HepG2 (cell line): ENCODE measurements around the gene ITGB7. TPM values are rescaled to one million over a fixed set of nuclear protein-coding genes. Genes with fewer than 3 reads are reported as not detected.
A peak's percentile ranks its signal among the peaks of the same experiment; 100 is the strongest.

Experiments
- DR1 ChIP-seq: sonication (generic); formaldehyde crosslinking; IDR thresholded peaks from 2 replicates; pipeline ENCODE4 v1.8.0; 2021; ENCODE audit warnings: mild to moderate bottlenecking, missing genetic modification reagents, inconsistent platforms
- EHMT2 ChIP-seq: fragments of 200-600 bp; sonication (generic); IDR thresholded peaks from 2 replicates; pipeline ENCODE4 v1.7.0; 2017; ENCODE audit warnings: antibody characterized with exemption, low read depth, low read length, borderline replicate concordance
- ERF ChIP-seq: IDR thresholded peaks from 2 replicates; pipeline ENCODE4 v1.6.1; 2018; ENCODE audit warnings: missing biosample characterization, missing genetic modification reagents
- KLF13 ChIP-seq: sonication (generic); formaldehyde crosslinking; IDR thresholded peaks from 2 replicates; pipeline ENCODE4 v1.4.0; 2020; ENCODE audit warnings: mild to moderate bottlenecking, missing genetic modification reagents
- MAF1 ChIP-seq: sonication (generic); formaldehyde crosslinking; IDR thresholded peaks from 2 replicates; pipeline ENCODE4 v1.5.0; 2020; ENCODE audit warnings: missing genetic modification reagents, borderline replicate concordance
- SCMH1 ChIP-seq: sonication (generic); formaldehyde crosslinking; IDR thresholded peaks from 2 replicates; pipeline ENCODE4 v1.9.0; 2021; ENCODE audit warnings: missing genetic modification reagents, mild to moderate bottlenecking, borderline replicate concordance
- ZBED4 ChIP-seq: sonication (generic); formaldehyde crosslinking; IDR thresholded peaks from 2 replicates; pipeline ENCODE4 v1.4.0; 2020; ENCODE audit warnings: missing genetic modification reagents, borderline replicate concordance
- ZNF296 ChIP-seq: sonication (generic); formaldehyde crosslinking; conservative IDR thresholded peaks from 2 replicates; pipeline ENCODE4 v1.5.0; 2020; ENCODE audit warnings: mild to moderate bottlenecking, missing genetic modification reagents
- polyA plus RNA-seq, 8 experiments: library from polyadenylated mRNA; depleted of rRNA in 3 of 8; stranded (reverse) in 7 of 8; unstranded in 1 of 8; fragments of >200 nt; fragmentation: Illumina TruSeq in 4 of 8; extraction: Trizol in 4 of 8; gene quantifications; 2 replicates each; pipeline versions ENCODE4 v1.2.1 to v1.2.3, GENCODE V29; 2011 to 2016; ENCODE audit warnings: low read depth in 4 of 8, missing spikeins in 1 of 8, mixed read lengths in 1 of 8; ENCODE audit not compliant: insufficient read depth in 1 of 8
- total RNA-seq, 5 experiments: library from RNA; depleted of rRNA; stranded (reverse); fragments of >200 nt; fragmentation: Illumina TruSeq; extraction: Trizol; gene quantifications; 2 replicates each; pipeline ENCODE4 v1.2.3, GENCODE V29; 2016; ENCODE audit warnings: low read depth in 1 of 5
- TF ChIP-seq, protein P1 (sequence below): sonication (generic); formaldehyde crosslinking; IDR thresholded peaks from 2 replicates; pipeline ENCODE4 v1.5.1; 2020; ENCODE audit warnings: missing genetic modification reagents, mild to moderate bottlenecking, borderline replicate concordance
- TF ChIP-seq, protein P2 (sequence below): sonication (generic); formaldehyde crosslinking; IDR thresholded peaks from 2 replicates; pipeline ENCODE4 v1.4.0; 2020; ENCODE audit warnings: missing genetic modification reagents

Gene ITGB7
- total and polyA plus RNA-seq, 2 of the 13 experiments (the other 11 are each of a cell fraction or from before 2014, with no cell fraction given), result 0.16 to 0.18 TPM

DNA sequence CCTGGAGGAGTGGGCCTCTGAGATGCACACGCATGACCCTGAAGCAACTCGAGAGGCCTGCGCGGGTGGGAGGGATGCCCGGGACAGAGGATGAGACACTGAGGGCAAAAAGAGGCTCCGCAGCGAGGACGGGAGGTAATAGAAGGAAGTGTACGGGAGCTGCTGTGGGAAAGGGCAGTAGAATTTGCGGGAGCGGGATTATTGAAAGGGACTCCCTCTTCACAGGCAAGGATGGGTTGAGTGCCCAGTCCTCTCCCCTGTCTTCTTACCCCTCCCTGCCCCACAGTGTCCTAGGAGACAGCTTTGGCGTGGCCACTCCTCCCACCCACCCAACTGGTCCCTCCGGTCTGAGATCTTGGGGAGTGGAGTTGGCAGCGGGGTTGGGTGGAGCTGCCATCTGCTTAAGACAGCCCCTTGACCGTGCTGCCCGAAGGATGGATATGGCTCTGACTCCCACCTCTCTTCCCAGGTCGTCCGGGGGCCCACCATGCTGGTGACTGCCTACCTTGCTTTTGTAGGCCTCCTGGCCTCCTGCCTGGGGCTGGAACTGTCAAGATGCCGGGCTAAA lies 45.4 kb upstream of the ITGB7 start (continued):
- TF ChIP-seq, protein P1, sequence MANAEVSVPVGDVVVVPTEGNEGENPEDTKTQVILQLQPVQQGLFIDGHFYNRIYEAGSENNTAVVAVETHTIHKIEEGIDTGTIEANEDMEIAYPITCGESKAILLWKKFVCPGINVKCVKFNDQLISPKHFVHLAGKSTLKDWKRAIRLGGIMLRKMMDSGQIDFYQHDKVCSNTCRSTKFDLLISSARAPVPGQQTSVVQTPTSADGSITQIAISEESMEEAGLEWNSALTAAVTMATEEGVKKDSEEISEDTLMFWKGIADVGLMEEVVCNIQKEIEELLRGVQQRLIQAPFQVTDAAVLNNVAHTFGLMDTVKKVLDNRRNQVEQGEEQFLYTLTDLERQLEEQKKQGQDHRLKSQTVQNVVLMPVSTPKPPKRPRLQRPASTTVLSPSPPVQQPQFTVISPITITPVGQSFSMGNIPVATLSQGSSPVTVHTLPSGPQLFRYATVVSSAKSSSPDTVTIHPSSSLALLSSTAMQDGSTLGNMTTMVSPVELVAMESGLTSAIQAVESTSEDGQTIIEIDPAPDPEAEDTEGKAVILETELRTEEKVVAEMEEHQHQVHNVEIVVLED (CRISPR knock-in tag), result 0 out of 2 replicates have a peak, but pooled peaks have one; percentile 7
- TF ChIP-seq SCMH1 (CRISPR knock-in tag) (no peak), ERF (CRISPR knock-in tag) (0 out of 2 replicates have a peak, but pooled peaks have one; percentile 34), ZBED4 (no peak), MAF1 (CRISPR knock-in tag) (0 out of 2 replicates have a peak, but pooled peaks have one; percentile 2), EHMT2 (no peak), DR1 (CRISPR knock-in tag) (0 out of 2 replicates have a peak, but pooled peaks have one; percentile 35), KLF13 (CRISPR knock-in tag) (0 out of 2 replicates have a peak, but pooled peaks have one; percentile 45), ZNF296 (CRISPR knock-in tag) (0 out of 2 replicates have a peak, but pooled peaks have one; percentile 74)
- TF ChIP-seq, protein P2, sequence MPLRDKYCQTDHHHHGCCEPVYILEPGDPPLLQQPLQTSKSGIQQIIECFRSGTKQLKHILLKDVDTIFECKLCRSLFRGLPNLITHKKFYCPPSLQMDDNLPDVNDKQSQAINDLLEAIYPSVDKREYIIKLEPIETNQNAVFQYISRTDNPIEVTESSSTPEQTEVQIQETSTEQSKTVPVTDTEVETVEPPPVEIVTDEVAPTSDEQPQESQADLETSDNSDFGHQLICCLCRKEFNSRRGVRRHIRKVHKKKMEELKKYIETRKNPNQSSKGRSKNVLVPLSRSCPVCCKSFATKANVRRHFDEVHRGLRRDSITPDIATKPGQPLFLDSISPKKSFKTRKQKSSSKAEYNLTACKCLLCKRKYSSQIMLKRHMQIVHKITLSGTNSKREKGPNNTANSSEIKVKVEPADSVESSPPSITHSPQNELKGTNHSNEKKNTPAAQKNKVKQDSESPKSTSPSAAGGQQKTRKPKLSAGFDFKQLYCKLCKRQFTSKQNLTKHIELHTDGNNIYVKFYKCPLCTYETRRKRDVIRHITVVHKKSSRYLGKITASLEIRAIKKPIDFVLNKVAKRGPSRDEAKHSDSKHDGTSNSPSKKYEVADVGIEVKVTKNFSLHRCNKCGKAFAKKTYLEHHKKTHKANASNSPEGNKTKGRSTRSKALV, result 0 out of 2 replicates have a peak, but pooled peaks have one; percentile 2
